ENCODE data around the gene NT5DC3. TPM values are rescaled to one million over a fixed set of nuclear protein-coding genes. Genes with fewer than 3 reads are reported as not detected.

NT5DC3 gene
- total and polyA plus RNA-seq, 4 donors, result 1.3 to 9.0 (median 4.4) TPM

- Histone ChIP-seq H3K9ac (ENCODE audit: low read depth in 1 of 2, low read length in 2 of 2) (no peak overlapping the region), H3K4me3 (ENCODE audit: low read depth in 1 of 3, low read length in 3 of 3) (no peak overlapping the region), H3K27me3 (ENCODE audit: control insufficient read depth in 4 of 4, insufficient read depth in 4 of 4, low read length in 3 of 4) (no peaks in the 10 kb centered on the region), H3K4me1 (ENCODE audit: control insufficient read depth in 4 of 4, insufficient read depth in 4 of 4, low read length in 3 of 4) (no peaks in the 10 kb centered on the region), H3K9me3 (ENCODE audit: control insufficient read depth in 4 of 4, low read length in 3 of 4) (no peaks in the 10 kb centered on the region), H3K36me3 (ENCODE audit: control insufficient read depth in 4 of 4, insufficient read depth in 3 of 4, low read depth in 1 of 4, low read length in 3 of 4) (no peaks in the 10 kb centered on the region), H3K27ac (ENCODE audit: low read depth in 1 of 2, low read length in 2 of 2) (no peak overlapping the region)
- no peak for DNase-seq (ENCODE audit: low spot score)
- WGBS, result 66% methylated on average over 15 of the region's 15 CpGs
- TF ChIP-seq RXRA (IDR thresholded peaks at IDR 0.05), result peak; percentile 26 to 35
- no peak for TF ChIP-seq CTCF (IDR thresholded peaks at IDR 0.05; ENCODE audit: low read depth, low read length, missing input control)
- peak; percentile 86 for TF ChIP-seq NR2F2 (IDR thresholded peaks at IDR 0.05)
- peak; percentile 16 for TF ChIP-seq SP1 (IDR thresholded peaks at IDR 0.05)
- TF ChIP-seq HNF4A (conservative IDR thresholded peaks at IDR 0.05), result peak in 1 of 2 donors; percentile 36
- TF ChIP-seq RAD21 (IDR thresholded peaks at IDR 0.05), result peak in 1 of 2 donors; percentile 46
- no peak for TF ChIP-seq HNF4G (IDR thresholded peaks at IDR 0.05)
Measured at GRCh38 chr12:103742349-103742932, 98.6 kb downstream of the NT5DC3 start.

DNA sequence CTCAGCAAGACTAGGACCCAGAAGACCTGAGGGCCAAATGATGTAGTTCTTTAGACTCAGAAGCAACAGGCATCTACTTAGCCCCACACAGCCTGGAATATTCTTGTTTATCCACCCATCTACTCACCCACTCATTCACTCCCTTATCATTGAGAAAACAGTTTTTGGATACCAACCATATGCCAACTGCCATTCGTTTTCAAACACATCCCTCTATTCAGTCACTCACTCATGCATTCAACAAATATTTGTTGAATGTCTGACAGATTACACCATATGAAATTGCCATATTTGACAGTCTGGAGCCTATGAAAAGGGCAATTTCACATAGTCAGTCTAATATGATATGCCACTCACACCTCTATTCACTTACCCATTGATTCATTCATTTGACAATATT is 103.2 kb downstream of the NT5DC3 start:
- WGBS, result 63% methylated on average over 1 of the region's 1 CpG
- TF ChIP-seq SP1 (IDR thresholded peaks at IDR 0.05), result no peak
- TF ChIP-seq NR2F2 (IDR thresholded peaks at IDR 0.05), result no peak
- no peak for TF ChIP-seq ZBTB33 (IDR thresholded peaks at IDR 0.05)
- TF ChIP-seq RXRA (IDR thresholded peaks at IDR 0.05), result no peak
- no peak for TF ChIP-seq FOXA2 (IDR thresholded peaks at IDR 0.05)
- no peak for TF ChIP-seq EGR1 (IDR thresholded peaks at IDR 0.05; ENCODE audit: low read depth in 2 of 2)
- TF ChIP-seq GABPA (IDR thresholded peaks at IDR 0.05 in 1 of 2, conservative IDR thresholded peaks at IDR 0.05 in 1 of 2), result no peak
- TF ChIP-seq TAF1 (conservative IDR thresholded peaks at IDR 0.05), result no peak
- no peak for TF ChIP-seq RAD21 (IDR thresholded peaks at IDR 0.05)
- no peak for TF ChIP-seq JUND (IDR thresholded peaks at IDR 0.05)
- no peak for TF ChIP-seq MAX (IDR thresholded peaks at IDR 0.05)
- Histone ChIP-seq H3K27me3 (ENCODE audit: control insufficient read depth in 4 of 4, insufficient read depth in 4 of 4, low read length in 3 of 4) (no peaks in the 10 kb centered on the region), H3K36me3 (ENCODE audit: control insufficient read depth in 4 of 4, insufficient read depth in 3 of 4, low read depth in 1 of 4, low read length in 3 of 4) (no peaks in the 10 kb centered on the region), H3K4me1 (ENCODE audit: control insufficient read depth in 4 of 4, insufficient read depth in 4 of 4, low read length in 3 of 4) (no peaks in the 10 kb centered on the region), H3K9me3 (ENCODE audit: control insufficient read depth in 4 of 4, low read length in 3 of 4) (no peaks in the 10 kb centered on the region), H3K9ac (ENCODE audit: low read depth in 1 of 2, low read length in 2 of 2) (no peak overlapping the region), H3K27ac (ENCODE audit: low read depth in 1 of 2, low read length in 2 of 2) (no peak overlapping the region), H3K4me3 (ENCODE audit: low read depth in 1 of 3, low read length in 3 of 3) (no peak overlapping the region)
- DNase-seq (ENCODE audit: low spot score), result no peak

- no peak overlapping the region for H3K27ac ChIP-seq (ENCODE audit: low read depth in 1 of 2, low read length in 2 of 2)
- DNase-seq (ENCODE audit: low spot score), result no peak
- no peaks in the 10 kb centered on the region for H3K27me3 ChIP-seq (ENCODE audit: control insufficient read depth in 4 of 4, insufficient read depth in 4 of 4, low read length in 3 of 4)
- no peak overlapping the region for H3K4me3 ChIP-seq (ENCODE audit: low read depth in 1 of 3, low read length in 3 of 3)
- no peak for TF ChIP-seq ZBTB33 (IDR thresholded peaks at IDR 0.05)
- no peak for TF ChIP-seq JUND (IDR thresholded peaks at IDR 0.05)
- TF ChIP-seq YY1 (IDR thresholded peaks at IDR 0.05), result no peak
- no peak for TF ChIP-seq TAF1 (conservative IDR thresholded peaks at IDR 0.05)
- TF ChIP-seq HNF4A (conservative IDR thresholded peaks at IDR 0.05), result no peak
- no peak for TF ChIP-seq RXRA (IDR thresholded peaks at IDR 0.05)
- peaks cover 0 to 2% (median 0%) of the 10 kb centered on the region in 4 donors for H3K9me3 ChIP-seq (ENCODE audit: control insufficient read depth in 4 of 4, low read length in 3 of 4)
- H3K9ac ChIP-seq (ENCODE audit: low read depth in 1 of 2, low read length in 2 of 2), result no peak overlapping the region
- WGBS, result 96% methylated on average over 1 of the region's 1 CpG
- no peaks in the 10 kb centered on the region for H3K4me1 ChIP-seq (ENCODE audit: control insufficient read depth in 4 of 4, insufficient read depth in 4 of 4, low read length in 3 of 4)
- no peaks in the 10 kb centered on the region for H3K36me3 ChIP-seq (ENCODE audit: control insufficient read depth in 4 of 4, insufficient read depth in 3 of 4, low read depth in 1 of 4, low read length in 3 of 4)
Measured at GRCh38 chr12:103736572-103736971, 104.5 kb downstream of the NT5DC3 start.
